ENCODE measurements around the gene BACH1. TPM values are rescaled to one million over a fixed set of nuclear protein-coding genes. Genes with fewer than 3 reads are reported as not detected.

BACH1 gene
- total RNA-seq (2013; cell fraction: nucleolus; rRNA removed): 89.0 and 91.9 TPM in 2 replicates
- 13.8 and 20.1 TPM in 2 replicates for total RNA-seq (2014; rRNA removed)
- 16.9 and 18.1 TPM in 2 replicates for total RNA-seq (2014; rRNA removed; fragmentation: Illumina TruSeq; extraction: Trizol)
- 25.7 TPM in 2 replicates for total RNA-seq (2021)
- polyA plus RNA-seq (2011; ENCODE audit: low read depth): 10.4 TPM
- 18.8 and 26.6 TPM in 2 replicates for polyA plus RNA-seq (2011; rRNA removed)
- 6.6 and 8.8 TPM in 2 replicates for polyA plus RNA-seq (2011; cell fraction: cytosol; rRNA removed)
- polyA plus RNA-seq (2011; cell fraction: nucleus; rRNA removed): 18.9 TPM in 2 replicates
- 11.9 and 12.8 TPM in 2 replicates for polyA plus RNA-seq (2012)
- polyA plus RNA-seq (2014; fragmentation: Illumina TruSeq; extraction: Trizol): 10.7 and 11.8 TPM in 2 replicates
- 1 to 10 TPM; 3.2 to 3.3 TPM for polyA plus RNA-seq (2014; fragmentation: Nextera tagmentation; extraction: Ambion mirVana)
- polyA plus RNA-seq (2014; rRNA removed): 5.4 and 7.6 TPM in 2 replicates
- polyA plus RNA-seq (2016; fragmentation: Nextera tagmentation; extraction: Ambion mirVana): 10 to 100 TPM in 1 of 2 experiments, 1 to 10 TPM in 1; 9.1 to 10.3 TPM
- polyA minus RNA-seq (2011; rRNA and poly(A)+ RNA removed): 81.2 and 136 TPM in 2 replicates
- 17.2 and 23.1 TPM in 2 replicates for polyA minus RNA-seq (2011; cell fraction: cytosol; rRNA and poly(A)+ RNA removed)
- polyA minus RNA-seq (2011; cell fraction: nucleus; rRNA and poly(A)+ RNA removed): 43.3 and 46.8 TPM in 2 replicates
- Bru-seq, nascent RNA: percentile 99 among the genes with signal in this experiment
- BruChase-seq, experiment 1, labeled RNA remaining after a 6-hour chase: percentile 93 among the genes with signal in this experiment
- BruChase-seq, experiment 2, labeled RNA remaining after a 2-hour chase: percentile 98 among the genes with signal in this experiment
- long read RNA-seq, experiment 1, partial matches to known transcripts: 0 of 3 reads
- long read RNA-seq, experiment 1, other reads (novel, unspliced or antisense): 3 of 3 reads
- long read RNA-seq, experiment 2, full-length matches to known transcripts: 2 of 35 reads
- long read RNA-seq, experiment 2, partial matches to known transcripts: 16 of 35 reads
- long read RNA-seq, experiment 2, other reads (novel, unspliced or antisense): 17 of 35 reads

DNA sequence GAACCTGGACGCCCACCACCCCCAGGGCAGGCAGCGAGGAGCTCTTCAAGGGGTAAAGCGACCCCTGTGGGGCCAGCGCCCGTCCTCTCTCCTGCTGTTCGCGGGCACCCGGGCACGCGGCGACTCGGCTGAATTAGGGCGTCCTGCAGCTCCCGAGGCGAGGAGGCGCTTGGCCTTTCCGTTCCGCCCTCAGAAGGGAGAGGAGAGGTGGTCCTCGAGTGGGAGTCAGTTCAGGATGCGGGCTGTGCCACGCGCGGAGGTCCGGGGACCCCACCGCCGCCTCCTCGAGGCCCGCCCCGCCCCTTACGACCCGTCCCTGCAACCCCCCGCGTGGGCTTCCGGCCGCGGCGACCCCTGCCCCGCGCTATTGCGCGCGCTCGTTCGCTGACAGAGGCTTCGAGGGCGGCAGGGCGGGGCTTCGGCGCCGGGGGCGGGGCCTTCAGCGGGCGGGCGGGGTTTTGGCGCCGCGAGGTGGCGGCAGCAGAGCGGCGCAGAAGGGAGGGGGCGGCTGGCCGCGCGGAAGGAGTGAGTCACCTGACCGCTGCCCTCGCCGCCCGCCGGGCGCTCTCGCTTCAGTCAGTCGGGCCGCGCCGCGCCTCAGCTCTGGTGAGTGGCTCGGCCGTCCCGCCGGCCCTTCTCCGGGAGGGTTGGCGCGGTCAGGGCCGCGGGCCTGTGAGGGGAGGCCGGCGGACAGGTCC lies at the start of gene BACH1:
TSS of gene BACH1 (plus strand) at position 575 of the 698 bp plus-strand sequence. CDS start 22,359 bp downstream, outside the sequence.
- Histone ChIP-seq H2AFZ (ENCODE audit: control insufficient read depth, low read depth, low read length) (peak within 1 kb of the TSS; percentile 61), H4K20me1 (ENCODE audit: control insufficient read depth, insufficient read depth) (peaks cover 2% of the 10 kb centered on the region; the same call in 1 of the 2 replicates), H3K79me2 (ENCODE audit: control insufficient read depth, insufficient read depth, low read length) (peaks cover 43% of the 10 kb centered on the region), H3K27me3 (replicated peaks in 1 of 2; ENCODE audit: control insufficient read depth in 2 of 2, insufficient read depth in 2 of 2, low read length in 1 of 2) (no peaks in the 10 kb centered on the region), H3K9ac (ENCODE audit: control insufficient read depth, insufficient read depth, low read length) (peak within 1 kb of the TSS; percentile 94), H3K9me3 (replicated peaks; ENCODE audit: control insufficient read depth, insufficient read depth, low read length) (peaks cover 9% of the 10 kb centered on the region; the same call in 2 of the 3 replicates), H3K27ac (ENCODE audit: control insufficient read depth, insufficient read depth) (peak within 1 kb of the TSS; percentile 96), H3K4me2 (ENCODE audit: control insufficient read depth, insufficient read depth) (peak within 1 kb of the TSS; percentile 95), H3K36me3 (ENCODE audit: control insufficient read depth in 2 of 2, insufficient read depth in 2 of 2, low read length in 1 of 2) (no peaks in the 10 kb centered on the region), H3K4me1 (ENCODE audit: control insufficient read depth, insufficient read depth, low read length) (peaks cover 31% of the 10 kb centered on the region), H3K4me3 (peak within 1 kb of the TSS; percentile 93)
- DNase-seq (ENCODE audit: low read depth, low spot score): no peak
- SMC1A ChIA-PET (ENCODE audit: uncharacterized antibody, unreplicated experiment): interaction anchor here (0.6 to 17.9 kb wide), 11 partner anchors 15 to 219 kb away, joined by 3 to 297 read pairs (median 6); no protein-coding TSS in a partner anchor
- in situ Hi-C loops (cut with MboI): loop anchor here (5.0 kb wide), 1 partner anchor 61 kb away; no protein-coding TSS in a partner anchor
- CTCF ChIA-PET: interaction anchor here (0.6 to 13.2 kb wide), 7 partner anchors 16 to 223 kb away, joined by 3 to 157 read pairs (median 4); no protein-coding TSS in a partner anchor
- RAD21 ChIA-PET (ENCODE audit: unreplicated experiment): interaction anchor here (1.0 to 16.3 kb wide), 13 partner anchors 9 to 534 kb away, joined by 3 to 257 read pairs (median 10); partner anchors contain the start of gene CCT8
- BruUV-seq (replicated peaks): no TSS peak
- intact Hi-C loops (cut with micrococcal nuclease; ENCODE audit: unreplicated experiment): no loop called here
- POLR2A ChIA-PET: interaction anchor here (0.5 to 6.0 kb wide), 7 partner anchors 40 to 413 kb away, joined by 3 to 82 read pairs (median 6); partner anchors contain the start of gene CCT8
- 5% methylated on average over 35 of the region's 87 CpGs for WGBS (ENCODE audit: insufficient coverage, insufficient replicate concordance, low lambda C conversion rate, missing lambda C conversion rate)
- peak; percentile 61 for ATAC-seq
- FAIRE-seq: no peak
- no peak for TF ChIP-seq GATAD2B (conservative IDR thresholded peaks at IDR 0.05; ENCODE audit: low read depth)
- TF ChIP-seq PAX5 (IDR thresholded peaks at IDR 0.05; ENCODE audit: borderline replicate concordance, low read depth, low read length): peak; percentile 61; the same call in 1 of the 2 replicates
- TF ChIP-seq TCF12 (IDR thresholded peaks at IDR 0.05; ENCODE audit: low read depth, low read length): peak; percentile 79
- TF ChIP-seq, protein P1, sequence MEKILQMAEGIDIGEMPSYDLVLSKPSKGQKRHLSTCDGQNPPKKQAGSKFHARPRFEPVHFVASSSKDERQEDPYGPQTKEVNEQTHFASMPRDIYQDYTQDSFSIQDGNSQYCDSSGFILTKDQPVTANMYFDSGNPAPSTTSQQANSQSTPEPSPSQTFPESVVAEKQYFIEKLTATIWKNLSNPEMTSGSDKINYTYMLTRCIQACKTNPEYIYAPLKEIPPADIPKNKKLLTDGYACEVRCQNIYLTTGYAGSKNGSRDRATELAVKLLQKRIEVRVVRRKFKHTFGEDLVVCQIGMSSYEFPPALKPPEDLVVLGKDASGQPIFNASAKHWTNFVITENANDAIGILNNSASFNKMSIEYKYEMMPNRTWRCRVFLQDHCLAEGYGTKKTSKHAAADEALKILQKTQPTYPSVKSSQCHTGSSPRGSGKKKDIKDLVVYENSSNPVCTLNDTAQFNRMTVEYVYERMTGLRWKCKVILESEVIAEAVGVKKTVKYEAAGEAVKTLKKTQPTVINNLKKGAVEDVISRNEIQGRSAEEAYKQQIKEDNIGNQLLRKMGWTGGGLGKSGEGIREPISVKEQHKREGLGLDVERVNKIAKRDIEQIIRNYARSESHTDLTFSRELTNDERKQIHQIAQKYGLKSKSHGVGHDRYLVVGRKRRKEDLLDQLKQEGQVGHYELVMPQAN (conservative IDR thresholded peaks at IDR 0.05): peak; percentile 19; the same call in 1 of the 2 replicates
- no peak for TF ChIP-seq SUPT20H (IDR thresholded peaks at IDR 0.05; ENCODE audit: borderline replicate concordance, control insufficient read depth, low read depth, low read length)
- no peak for TF ChIP-seq NBN (IDR thresholded peaks at IDR 0.05)
- peak; percentile 90; the same call in 1 of the 2 replicates for TF ChIP-seq POLR2AphosphoS2 (IDR thresholded peaks at IDR 0.05; ENCODE audit: low read depth, low read length)
- peak; percentile 28; the same call in 1 of the 2 replicates for TF ChIP-seq SMC3 (IDR thresholded peaks at IDR 0.05; ENCODE audit: borderline replicate concordance, low read length)
- TF ChIP-seq POLR2A (IDR thresholded peaks at IDR 0.05; ENCODE audit: low read depth, low read length): peak; percentile 98
- 0 out of 2 replicates have a peak, but pooled peaks have one; percentile 20 for TF ChIP-seq ZNF687 (IDR thresholded peaks at IDR 0.05)
- TF ChIP-seq RUNX3 (IDR thresholded peaks at IDR 0.05; ENCODE audit: low read length): peak; percentile 42
- peak in 1 of 2 experiments; percentile 71; a peak in 1 of 3 replicates for TF ChIP-seq EGR1 (IDR thresholded peaks at IDR 0.05; ENCODE audit: borderline replicate concordance in 1 of 2, low read depth in 2 of 2, low read length in 2 of 2)

All from GM12878 (cell line).